Retinal pigment epithelial cell (primary cell): ENCODE measurements around the gene ZNF784.

Source experiments
- DNase-seq: peaks from one replicate; pipeline ENCODE4 v3.0.0-alpha.2; 2010; ENCODE audit warnings: low read depth
- H3K4me3 ChIP-seq: 2 replicates; pipeline ENCODE4 v1.5.1; 2011; ENCODE audit warnings: mild to moderate bottlenecking, low read length, control low read depth, moderate library complexity
- CTCF ChIP-seq: conservative IDR thresholded peaks from 2 replicates; pipeline ENCODE4 v1.5.1; 2011; ENCODE audit warnings: low read depth, low read length, control low read depth, inconsistent platforms

Gene ZNF784

GRCh38 chr19:55581823-55582223, 42.5 kb downstream of the ZNF784 start:
- no peak for TF ChIP-seq CTCF
- DNase-seq = no peak
- no peak overlapping the region for H3K4me3 ChIP-seq

- TF ChIP-seq CTCF = no peak
- H3K4me3 ChIP-seq = peak overlapping the region; percentile 89
- DNase-seq = no peak
These were observed 43.1 kb downstream of the ZNF784 start for GRCh38 chr19:55581145-55581822.

GRCh38 chr19:55580628-55581144, 43.7 kb downstream of the ZNF784 start, which contains the start of gene ZNF579:
Gene ZNF579, minus strand, starts transcription at chr19:55580848. Its CDS starts 1,209 bp downstream, at chr19:55579639.
- TF ChIP-seq CTCF = no peak
- DNase-seq = peak; percentile 61
- H3K4me3 ChIP-seq = peak within 1 kb of the TSS; percentile 89

GRCh38 chr19:55579766-55580621, 44.4 kb downstream of the ZNF784 start:
- H3K4me3 ChIP-seq = peak overlapping the region; percentile 89
- no peak for TF ChIP-seq CTCF
- DNase-seq = no peak

- no peak for TF ChIP-seq CTCF
- no peak for DNase-seq
- H3K4me3 ChIP-seq = peak overlapping the region; percentile 89
These were observed 45.3 kb downstream of the ZNF784 start for GRCh38 chr19:55578761-55579747.

GRCh38 chr19:55578031-55578760, 46.2 kb downstream of the ZNF784 start:
- no peak for DNase-seq
- no peak overlapping the region for H3K4me3 ChIP-seq
- TF ChIP-seq CTCF = no peak
